Caco-2 (cell line): ENCODE data around the gene CLK4. TPM values are rescaled to one million over a fixed set of nuclear protein-coding genes. Genes with fewer than 3 reads are reported as not detected.

Experiments
- BruUV-seq: library from RNA; stranded (reverse); fragments of 400-500 nt; replicated peaks from 2 replicates; lab custom pipeline; 2021; lab: Mats Ljungman, UMichigan
- CTCF ChIA-PET: fragments of 300-600 bp; sonication (Branson Sonifier 250); formaldehyde crosslinking; loops from one replicate; lab custom pipeline; 2022; ENCODE audit warnings: antibody characterized with exemption; lab: Charles Lee
- POLR2A ChIA-PET: fragments of 300-600 bp; sonication (Branson Sonifier 250); formaldehyde crosslinking; loops from one replicate; lab custom pipeline; 2022; ENCODE audit warnings: antibody characterized with exemption; lab: Charles Lee
- DNase-seq, 2 experiments: peaks; one replicate each; pipeline versions ENCODE4 v3.0.0 to v3.0.0-alpha.2; 2020 to 2022
- H3K27me3 ChIP-seq: replicated peaks from 2 replicates; pipeline ENCODE4 v1.6.0; 2011; ENCODE audit warnings: low read length; ENCODE audit not compliant: control insufficient read depth, insufficient read depth
- H3K36me3 ChIP-seq: 2 replicates; pipeline ENCODE4 v1.5.1; 2011; ENCODE audit warnings: low read length; ENCODE audit not compliant: control insufficient read depth, insufficient read depth
- H3K4me1 ChIP-seq: fragments of 250-450 bp; sonication (Bioruptor Pico); 2 replicates; pipeline ENCODE4 v1.5.1; 2020; ENCODE audit warnings: mild to moderate bottlenecking
- H3K4me3 ChIP-seq: 2 replicates; pipeline ENCODE4 v1.5.1; 2011; ENCODE audit warnings: low read depth, mild to moderate bottlenecking, control low read depth, low read length
- H3K9me3 ChIP-seq: fragments of 250-450 bp; sonication (Bioruptor Pico); 2 replicates; pipeline ENCODE4 v1.5.1; 2020; ENCODE audit warnings: mild to moderate bottlenecking, moderate library complexity
- H3K27ac Mint-ChIP-seq: one replicate; pipeline ENCODE4 v1.8.0; 2022; ENCODE audit warnings: mixed read lengths; ENCODE audit not compliant: unreplicated experiment
- H3K27me3 Mint-ChIP-seq: one replicate; pipeline ENCODE4 v1.8.0; 2022; ENCODE audit warnings: mixed read lengths; ENCODE audit not compliant: insufficient read depth, unreplicated experiment
- H3K36me3 Mint-ChIP-seq: one replicate; pipeline ENCODE4 v1.8.0; 2022; ENCODE audit warnings: mild to moderate bottlenecking, mixed read lengths; ENCODE audit not compliant: insufficient read depth, unreplicated experiment
- H3K4me1 Mint-ChIP-seq: one replicate; pipeline ENCODE4 v1.8.0; 2022; ENCODE audit warnings: low read depth, mixed read lengths; ENCODE audit not compliant: unreplicated experiment
- H3K4me3 Mint-ChIP-seq: one replicate; pipeline ENCODE4 v1.8.0; 2022; ENCODE audit warnings: mild to moderate bottlenecking, moderate library complexity, mixed read lengths; ENCODE audit not compliant: unreplicated experiment
- H3K9me3 Mint-ChIP-seq: one replicate; pipeline ENCODE4 v1.8.0; 2022; ENCODE audit warnings: mixed read lengths; ENCODE audit not compliant: unreplicated experiment
- intact Hi-C: fragments of 100-400 bp; cut with micrococcal nuclease; formaldehyde crosslinking; loops from one replicate; pipeline ENCODE4 v1.10.0; 2022; ENCODE audit not compliant: unreplicated experiment
- total RNA-seq: library from RNA; stranded (reverse); gene quantifications from 2 replicates; pipeline ENCODE4 v1.2.3, GENCODE V29; 2022
- TF ChIP-seq, protein P1 (sequence below), 2 experiments: fragments of 200-600 bp in 1 of 2; IDR thresholded peaks; 1 replicate in 1 of 2; 2 replicates in 1 of 2; pipeline versions ENCODE4 v1.5.1 to v1.8.0; 2011 to 2022; ENCODE audit warnings: antibody characterized with exemption in 1 of 2, control low read depth in 1 of 2, inconsistent platforms in 1 of 2, low read depth in 1 of 2, low read length in 1 of 2, mild to moderate bottlenecking in 1 of 2, moderate library complexity in 1 of 2; ENCODE audit not compliant: insufficient read depth in 1 of 2, severe bottlenecking in 1 of 2, unreplicated experiment in 1 of 2

The CLK4 gene
- total RNA-seq, 1 experiment from 2014 or later = 26.5 TPM

DNA sequence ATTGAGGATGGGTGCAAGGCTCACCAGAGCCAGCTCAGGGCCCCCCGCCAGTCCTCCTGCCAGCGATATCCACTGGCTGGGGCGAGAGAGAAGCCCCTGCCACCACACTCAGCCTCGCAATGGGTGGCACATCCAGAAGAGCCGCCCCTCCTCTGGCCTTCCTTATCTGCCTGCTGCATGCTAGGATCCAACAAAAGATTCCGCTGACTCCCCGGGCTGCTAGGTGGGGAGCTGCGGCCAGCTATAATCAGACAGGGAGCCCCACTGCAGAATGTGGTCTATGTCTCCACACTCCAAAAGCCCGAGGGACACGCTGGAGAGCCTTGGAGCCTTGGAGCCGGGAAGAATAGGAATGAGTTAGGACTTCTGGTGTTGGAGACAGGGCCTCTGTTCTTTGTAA is 69.4 kb downstream of the CLK4 start:
- CTCF ChIA-PET = no interaction called here
- no peaks in the 10 kb centered on the region for H3K9me3 ChIP-seq
- Mint-ChIP-seq H3K27me3 (peaks cover 9% of the 10 kb centered on the region), H3K27ac (no peak overlapping the region), H3K4me3 (no peak overlapping the region), H3K4me1 (no peaks in the 10 kb centered on the region), H3K36me3 (no peaks in the 10 kb centered on the region), H3K9me3 (no peaks in the 10 kb centered on the region)
- intact Hi-C loops = no loop called here
- POLR2A ChIA-PET = no interaction called here
- no peaks in the 10 kb centered on the region for H3K4me1 ChIP-seq
- no peak for DNase-seq
- no peak overlapping the region for H3K4me3 ChIP-seq
- H3K27me3 ChIP-seq = no peaks in the 10 kb centered on the region
- no peaks in the 10 kb centered on the region for H3K36me3 ChIP-seq
- no TSS peak for BruUV-seq
- TF ChIP-seq, protein P1, sequence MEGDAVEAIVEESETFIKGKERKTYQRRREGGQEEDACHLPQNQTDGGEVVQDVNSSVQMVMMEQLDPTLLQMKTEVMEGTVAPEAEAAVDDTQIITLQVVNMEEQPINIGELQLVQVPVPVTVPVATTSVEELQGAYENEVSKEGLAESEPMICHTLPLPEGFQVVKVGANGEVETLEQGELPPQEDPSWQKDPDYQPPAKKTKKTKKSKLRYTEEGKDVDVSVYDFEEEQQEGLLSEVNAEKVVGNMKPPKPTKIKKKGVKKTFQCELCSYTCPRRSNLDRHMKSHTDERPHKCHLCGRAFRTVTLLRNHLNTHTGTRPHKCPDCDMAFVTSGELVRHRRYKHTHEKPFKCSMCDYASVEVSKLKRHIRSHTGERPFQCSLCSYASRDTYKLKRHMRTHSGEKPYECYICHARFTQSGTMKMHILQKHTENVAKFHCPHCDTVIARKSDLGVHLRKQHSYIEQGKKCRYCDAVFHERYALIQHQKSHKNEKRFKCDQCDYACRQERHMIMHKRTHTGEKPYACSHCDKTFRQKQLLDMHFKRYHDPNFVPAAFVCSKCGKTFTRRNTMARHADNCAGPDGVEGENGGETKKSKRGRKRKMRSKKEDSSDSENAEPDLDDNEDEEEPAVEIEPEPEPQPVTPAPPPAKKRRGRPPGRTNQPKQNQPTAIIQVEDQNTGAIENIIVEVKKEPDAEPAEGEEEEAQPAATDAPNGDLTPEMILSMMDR (IDR thresholded peaks at IDR 0.05; ENCODE audit: insufficient read depth in 1 of 2, low read depth in 1 of 2, low read length in 1 of 2, severe bottlenecking in 1 of 2, unreplicated experiment in 1 of 2) = no peak

DNA sequence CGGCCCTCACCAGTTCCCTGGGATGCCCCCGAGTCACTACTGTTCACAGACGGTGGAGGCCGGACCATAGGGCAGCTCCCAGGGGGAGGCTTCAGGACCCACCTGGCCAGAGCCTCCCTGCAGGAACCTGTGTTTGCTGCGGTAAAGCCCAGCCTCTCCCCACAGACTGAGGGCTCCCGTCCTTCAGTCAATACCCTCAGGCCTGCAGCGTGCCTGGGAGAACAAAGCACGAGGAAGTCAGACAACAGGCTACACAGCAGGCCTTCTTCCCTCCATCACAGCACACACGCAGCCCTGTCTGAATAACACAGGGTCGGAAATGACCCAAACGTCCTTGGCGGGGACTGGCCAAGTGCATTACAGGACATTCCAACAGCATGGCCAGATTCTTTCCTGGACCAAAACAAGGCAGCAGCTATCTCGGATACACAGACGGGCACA is 71.1 kb downstream of the CLK4 start:
- POLR2A ChIA-PET = no interaction called here
- no peak overlapping the region for H3K27ac Mint-ChIP-seq
- peaks cover 9% of the 10 kb centered on the region for H3K27me3 Mint-ChIP-seq
- TF ChIP-seq, protein P1 (IDR thresholded peaks at IDR 0.05; ENCODE audit: insufficient read depth in 1 of 2, low read depth in 1 of 2, low read length in 1 of 2, severe bottlenecking in 1 of 2, unreplicated experiment in 1 of 2) = no peak
- H3K4me3 ChIP-seq = no peak overlapping the region
- H3K36me3 Mint-ChIP-seq = no peaks in the 10 kb centered on the region
- no peaks in the 10 kb centered on the region for H3K4me1 Mint-ChIP-seq
- H3K27me3 ChIP-seq = no peaks in the 10 kb centered on the region
- no peaks in the 10 kb centered on the region for H3K9me3 ChIP-seq
- H3K36me3 ChIP-seq = no peaks in the 10 kb centered on the region
- intact Hi-C loops = no loop called here
- no peak for DNase-seq
- BruUV-seq = no TSS peak
- CTCF ChIA-PET = no interaction called here
- no peaks in the 10 kb centered on the region for H3K4me1 ChIP-seq
- no peak overlapping the region for H3K4me3 Mint-ChIP-seq
- H3K9me3 Mint-ChIP-seq = no peaks in the 10 kb centered on the region

DNA sequence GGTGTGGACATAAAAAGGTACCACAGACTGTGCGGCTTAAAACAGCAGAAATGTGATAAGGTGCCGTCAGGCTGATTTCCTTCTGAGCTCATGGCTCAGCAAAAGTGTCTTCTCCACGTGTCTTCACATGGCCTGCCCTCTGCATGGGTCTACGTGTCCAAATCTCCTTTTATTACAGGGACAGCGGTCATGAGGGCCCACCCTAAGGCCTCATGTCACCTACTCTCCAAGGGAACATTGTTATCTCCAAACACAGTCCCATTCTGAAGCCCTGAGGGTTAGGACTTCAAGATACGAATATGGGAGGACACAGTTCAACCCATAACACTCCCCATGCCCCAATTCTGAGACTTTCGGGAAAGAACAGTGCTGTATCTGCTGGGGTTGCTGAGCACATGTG is 71.8 kb downstream of the CLK4 start:
- no peaks in the 10 kb centered on the region for H3K9me3 Mint-ChIP-seq
- no peak overlapping the region for H3K27ac Mint-ChIP-seq
- intact Hi-C loops = no loop called here
- TF ChIP-seq, protein P1 (IDR thresholded peaks at IDR 0.05; ENCODE audit: insufficient read depth in 1 of 2, low read depth in 1 of 2, low read length in 1 of 2, severe bottlenecking in 1 of 2, unreplicated experiment in 1 of 2) = no peak
- no peak overlapping the region for H3K4me3 Mint-ChIP-seq
- ChIA-PET POLR2A (no interaction called here), CTCF (no interaction called here)
- H3K4me1 Mint-ChIP-seq = no peaks in the 10 kb centered on the region
- DNase-seq = no peak
- H3K36me3 ChIP-seq = no peaks in the 10 kb centered on the region
- no peaks in the 10 kb centered on the region for H3K4me1 ChIP-seq
- no peaks in the 10 kb centered on the region for H3K9me3 ChIP-seq
- H3K27me3 ChIP-seq = no peaks in the 10 kb centered on the region
- no TSS peak for BruUV-seq
- H3K36me3 Mint-ChIP-seq = no peaks in the 10 kb centered on the region
- H3K4me3 ChIP-seq = no peak overlapping the region
- H3K27me3 Mint-ChIP-seq = peaks cover 9% of the 10 kb centered on the region
